Thyroid gland (tissue), 4 donors: ENCODE data around the gene VARS2.

Experiments used
- CTCF ChIP-seq, 6 experiments: fragments of 200-600 bp in 3 of 6; fragments of 450-650 bp in 3 of 6; sonication (generic) in 3 of 6; IDR thresholded peaks; one replicate each; pipeline ENCODE4 v1.5.1; 2016 to 2019; ENCODE audit warnings: antibody characterized with exemption in 6 of 6, mild to moderate bottlenecking in 2 of 6, inconsistent platforms in 1 of 6, moderate library complexity in 1 of 6
- POLR2A ChIP-seq, 2 donors: fragments of 450-650 bp; IDR thresholded peaks; one replicate each; pipeline ENCODE4 v1.6.1; 2017; ENCODE audit warnings: antibody characterized with exemption in 2 of 2, mild to moderate bottlenecking in 2 of 2, moderate library complexity in 1 of 2

GRCh38 chr6:30964075-30964474 is 50.0 kb downstream of the VARS2 start:
- TF ChIP-seq POLR2A (IDR thresholded peaks at IDR 0.05): no peak
- no peak for TF ChIP-seq CTCF (IDR thresholded peaks at IDR 0.05)
